GM23338 (cell line): ENCODE data around the gene GPR152. TPM values are rescaled to one million over a fixed set of nuclear protein-coding genes. Genes with fewer than 3 reads are reported as not detected.

Experiments used
- ATAC-seq: fragments of 200-7000 bp; cut with Tn5 transposase; 3 replicates; pipeline ENCODE4 v1.9.1; 2020
- DNase-seq: peaks from one replicate; pipeline ENCODE4 v3.0.0-alpha.2; 2015; ENCODE audit warnings: low spot score
- H2AFZ ChIP-seq: fragments of 200-600 bp; sonication (generic); 2 replicates; pipeline ENCODE4 v1.8.0; 2016; ENCODE audit warnings: antibody characterized with exemption, mild to moderate bottlenecking, moderate library complexity
- H3F3A ChIP-seq: fragments of 200-600 bp; sonication (generic); replicated peaks from 2 replicates; pipeline ENCODE4 v1.8.0; 2017; ENCODE audit warnings: antibody characterized with exemption, mixed run types, low read depth
- H3K27ac ChIP-seq: fragments of 200-600 bp; sonication (generic); 2 replicates; pipeline ENCODE4 v1.6.1; 2016; ENCODE audit warnings: low read depth
- H3K27me3 ChIP-seq: fragments of 200-600 bp; sonication (generic); 2 replicates; pipeline ENCODE4 v1.8.0; 2016; ENCODE audit warnings: mild to moderate bottlenecking, mixed run types, moderate library complexity; ENCODE audit not compliant: insufficient read depth
- H3K36me3 ChIP-seq: fragments of 200-600 bp; sonication (generic); 2 replicates; pipeline ENCODE4 v1.8.0; 2016; ENCODE audit warnings: mild to moderate bottlenecking; ENCODE audit not compliant: insufficient read depth
- H3K4me1 ChIP-seq: fragments of 200-600 bp; sonication (generic); 2 replicates; pipeline ENCODE4 v1.8.0; 2016; ENCODE audit warnings: mild to moderate bottlenecking, moderate library complexity; ENCODE audit not compliant: insufficient read depth
- H3K4me2 ChIP-seq: fragments of 200-600 bp; sonication (generic); 2 replicates; pipeline ENCODE4 v1.7.1; 2017; ENCODE audit warnings: mixed run types
- H3K4me3 ChIP-seq: fragments of 200-600 bp; sonication (generic); 2 replicates; pipeline ENCODE4 v1.6.1; 2016; ENCODE audit warnings: mixed run types
- H3K79me2 ChIP-seq: fragments of 200-600 bp; sonication (generic); replicated peaks from 2 replicates; pipeline ENCODE4 v1.8.0; 2017; ENCODE audit warnings: mild to moderate bottlenecking; ENCODE audit not compliant: insufficient read depth
- H3K9me2 ChIP-seq: fragments of 200-600 bp; sonication (generic); 2 replicates; pipeline ENCODE4 v1.8.0; 2017; ENCODE audit not compliant: insufficient read depth
- H4K20me1 ChIP-seq: fragments of 200-600 bp; sonication (generic); replicated peaks from 2 replicates; pipeline ENCODE4 v1.8.0; 2017; ENCODE audit warnings: mild to moderate bottlenecking; ENCODE audit not compliant: insufficient read depth
- H3K27ac Mint-ChIP-seq: 2 replicates; pipeline ENCODE4 v1.8.0; 2020; ENCODE audit warnings: inconsistent platforms, mild to moderate bottlenecking, moderate library complexity, mixed read lengths
- H3K27me3 Mint-ChIP-seq: 3 replicates; pipeline ENCODE4 v1.8.0; 2022; ENCODE audit warnings: low read depth, mild to moderate bottlenecking, moderate library complexity, mixed read lengths, inconsistent platforms; ENCODE audit not compliant: insufficient read depth, poor library complexity
- H3K36me3 Mint-ChIP-seq: 3 replicates; pipeline ENCODE4 v1.8.0; 2021; ENCODE audit warnings: low read depth, mild to moderate bottlenecking, inconsistent platforms, moderate library complexity, mixed read lengths
- H3K4me1 Mint-ChIP-seq: 3 replicates; pipeline ENCODE4 v1.8.0; 2020; ENCODE audit warnings: mild to moderate bottlenecking, inconsistent platforms, mixed read lengths
- H3K4me3 Mint-ChIP-seq: 3 replicates; pipeline ENCODE4 v1.8.0; 2021; ENCODE audit warnings: moderate library complexity, mild to moderate bottlenecking, inconsistent platforms, mixed read lengths
- H3K9me3 Mint-ChIP-seq: 3 replicates; pipeline ENCODE4 v1.8.0; 2020; ENCODE audit warnings: moderate library complexity, mild to moderate bottlenecking, inconsistent platforms, mixed read lengths
- EZH2 ChIP-seq: fragments of 200-600 bp; sonication (generic); IDR thresholded peaks from one replicate; pipeline ENCODE4 v1.8.0; 2017; ENCODE audit warnings: antibody characterized with exemption, mild to moderate bottlenecking, low read depth; ENCODE audit not compliant: unreplicated experiment
- EZH2phosphoT487 ChIP-seq: fragments of 200-600 bp; sonication (generic); IDR thresholded peaks from one replicate; pipeline ENCODE4 v1.8.1; 2018; ENCODE audit warnings: antibody characterized with exemption; ENCODE audit not compliant: unreplicated experiment
- NANOG ChIP-seq: IDR thresholded peaks from 2 replicates; pipeline ENCODE4 v1.6.1; 2016; ENCODE audit warnings: antibody characterized with exemption, borderline replicate concordance
- polyA plus RNA-seq: library from polyadenylated mRNA; unstranded; fragments of >200 nt; fragmentation: Nextera tagmentation; extraction: Ambion mirVana; gene quantifications from 2 replicates; pipeline ENCODE4 v1.2.1, GENCODE V29; 2016
- total RNA-seq: library from RNA; depleted of rRNA; stranded (reverse); fragments of >200 nt; shearing (Covaris generic); gene quantifications from 2 replicates; pipeline ENCODE4 v1.2.3, GENCODE V29; 2014
- TF ChIP-seq, protein P1 (sequence below): fragments of 250-450 bp; sonication (Bioruptor Pico); IDR thresholded peaks from 2 replicates; pipeline ENCODE4 v1.5.0; 2020; ENCODE audit warnings: mild to moderate bottlenecking, moderate library complexity
- TF ChIP-seq, protein P2 (sequence below), 2 experiments: fragments of 200-600 bp in 1 of 2; sonication (generic) in 1 of 2; conservative IDR thresholded peaks; 2 replicates each; pipeline versions ENCODE4 v1.5.1 to v1.6.1; 2016 to 2017; ENCODE audit warnings: antibody characterized with exemption in 2 of 2, low read depth in 2 of 2, mild to moderate bottlenecking in 2 of 2, moderate library complexity in 1 of 2
- TF ChIP-seq, protein P3 (sequence below): IDR thresholded peaks from 2 replicates; pipeline ENCODE4 v1.6.1; 2016; ENCODE audit warnings: antibody characterized with exemption

GPR152 gene
- total and polyA plus RNA-seq, 2 experiments from 2014 or later = not detected

DNA sequence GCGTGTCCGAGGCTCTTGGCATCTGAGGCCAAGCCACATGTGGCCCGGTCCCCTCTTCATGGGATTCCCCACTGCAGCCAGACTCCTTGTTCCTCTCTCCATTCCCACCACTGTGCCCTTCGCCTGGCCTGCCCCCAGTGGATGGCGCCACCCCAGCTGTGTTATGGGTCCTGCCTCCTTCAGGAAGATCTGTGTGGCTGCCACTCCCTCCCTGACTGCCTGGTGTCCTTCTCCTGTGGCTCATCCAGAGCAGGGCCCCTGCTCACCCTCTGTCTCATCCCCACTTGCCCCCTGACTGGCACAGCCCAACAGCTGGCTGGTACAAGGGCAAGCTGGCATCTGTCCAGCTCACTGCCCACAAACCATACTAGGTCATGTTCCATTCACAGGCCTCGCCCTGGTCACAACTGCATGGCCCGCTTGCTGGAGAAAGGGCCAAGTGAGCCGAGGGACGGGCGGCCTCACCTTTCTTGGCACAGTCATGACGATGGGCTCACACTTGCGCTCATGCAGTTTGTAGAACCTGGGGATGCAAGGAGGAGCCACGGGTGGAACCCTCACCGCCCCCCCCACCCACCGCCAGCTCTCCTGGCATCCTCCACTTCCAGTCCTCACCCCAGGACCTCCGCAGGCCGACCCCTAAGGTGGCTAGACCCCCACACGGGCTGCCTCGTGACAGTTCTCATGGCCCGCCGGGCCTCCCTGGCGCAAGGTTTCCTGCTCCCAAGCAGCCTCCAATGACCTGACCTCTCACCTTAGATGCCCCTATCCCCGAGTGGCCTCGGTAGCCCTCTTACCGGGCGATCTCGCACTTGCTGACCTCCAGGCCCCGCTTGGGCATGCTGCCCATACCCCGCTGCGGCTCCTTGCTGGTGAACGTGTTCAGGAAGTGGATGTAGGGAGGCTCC, 13.0 kb downstream of the GPR152 start (continued):
- TF ChIP-seq, protein P1, sequence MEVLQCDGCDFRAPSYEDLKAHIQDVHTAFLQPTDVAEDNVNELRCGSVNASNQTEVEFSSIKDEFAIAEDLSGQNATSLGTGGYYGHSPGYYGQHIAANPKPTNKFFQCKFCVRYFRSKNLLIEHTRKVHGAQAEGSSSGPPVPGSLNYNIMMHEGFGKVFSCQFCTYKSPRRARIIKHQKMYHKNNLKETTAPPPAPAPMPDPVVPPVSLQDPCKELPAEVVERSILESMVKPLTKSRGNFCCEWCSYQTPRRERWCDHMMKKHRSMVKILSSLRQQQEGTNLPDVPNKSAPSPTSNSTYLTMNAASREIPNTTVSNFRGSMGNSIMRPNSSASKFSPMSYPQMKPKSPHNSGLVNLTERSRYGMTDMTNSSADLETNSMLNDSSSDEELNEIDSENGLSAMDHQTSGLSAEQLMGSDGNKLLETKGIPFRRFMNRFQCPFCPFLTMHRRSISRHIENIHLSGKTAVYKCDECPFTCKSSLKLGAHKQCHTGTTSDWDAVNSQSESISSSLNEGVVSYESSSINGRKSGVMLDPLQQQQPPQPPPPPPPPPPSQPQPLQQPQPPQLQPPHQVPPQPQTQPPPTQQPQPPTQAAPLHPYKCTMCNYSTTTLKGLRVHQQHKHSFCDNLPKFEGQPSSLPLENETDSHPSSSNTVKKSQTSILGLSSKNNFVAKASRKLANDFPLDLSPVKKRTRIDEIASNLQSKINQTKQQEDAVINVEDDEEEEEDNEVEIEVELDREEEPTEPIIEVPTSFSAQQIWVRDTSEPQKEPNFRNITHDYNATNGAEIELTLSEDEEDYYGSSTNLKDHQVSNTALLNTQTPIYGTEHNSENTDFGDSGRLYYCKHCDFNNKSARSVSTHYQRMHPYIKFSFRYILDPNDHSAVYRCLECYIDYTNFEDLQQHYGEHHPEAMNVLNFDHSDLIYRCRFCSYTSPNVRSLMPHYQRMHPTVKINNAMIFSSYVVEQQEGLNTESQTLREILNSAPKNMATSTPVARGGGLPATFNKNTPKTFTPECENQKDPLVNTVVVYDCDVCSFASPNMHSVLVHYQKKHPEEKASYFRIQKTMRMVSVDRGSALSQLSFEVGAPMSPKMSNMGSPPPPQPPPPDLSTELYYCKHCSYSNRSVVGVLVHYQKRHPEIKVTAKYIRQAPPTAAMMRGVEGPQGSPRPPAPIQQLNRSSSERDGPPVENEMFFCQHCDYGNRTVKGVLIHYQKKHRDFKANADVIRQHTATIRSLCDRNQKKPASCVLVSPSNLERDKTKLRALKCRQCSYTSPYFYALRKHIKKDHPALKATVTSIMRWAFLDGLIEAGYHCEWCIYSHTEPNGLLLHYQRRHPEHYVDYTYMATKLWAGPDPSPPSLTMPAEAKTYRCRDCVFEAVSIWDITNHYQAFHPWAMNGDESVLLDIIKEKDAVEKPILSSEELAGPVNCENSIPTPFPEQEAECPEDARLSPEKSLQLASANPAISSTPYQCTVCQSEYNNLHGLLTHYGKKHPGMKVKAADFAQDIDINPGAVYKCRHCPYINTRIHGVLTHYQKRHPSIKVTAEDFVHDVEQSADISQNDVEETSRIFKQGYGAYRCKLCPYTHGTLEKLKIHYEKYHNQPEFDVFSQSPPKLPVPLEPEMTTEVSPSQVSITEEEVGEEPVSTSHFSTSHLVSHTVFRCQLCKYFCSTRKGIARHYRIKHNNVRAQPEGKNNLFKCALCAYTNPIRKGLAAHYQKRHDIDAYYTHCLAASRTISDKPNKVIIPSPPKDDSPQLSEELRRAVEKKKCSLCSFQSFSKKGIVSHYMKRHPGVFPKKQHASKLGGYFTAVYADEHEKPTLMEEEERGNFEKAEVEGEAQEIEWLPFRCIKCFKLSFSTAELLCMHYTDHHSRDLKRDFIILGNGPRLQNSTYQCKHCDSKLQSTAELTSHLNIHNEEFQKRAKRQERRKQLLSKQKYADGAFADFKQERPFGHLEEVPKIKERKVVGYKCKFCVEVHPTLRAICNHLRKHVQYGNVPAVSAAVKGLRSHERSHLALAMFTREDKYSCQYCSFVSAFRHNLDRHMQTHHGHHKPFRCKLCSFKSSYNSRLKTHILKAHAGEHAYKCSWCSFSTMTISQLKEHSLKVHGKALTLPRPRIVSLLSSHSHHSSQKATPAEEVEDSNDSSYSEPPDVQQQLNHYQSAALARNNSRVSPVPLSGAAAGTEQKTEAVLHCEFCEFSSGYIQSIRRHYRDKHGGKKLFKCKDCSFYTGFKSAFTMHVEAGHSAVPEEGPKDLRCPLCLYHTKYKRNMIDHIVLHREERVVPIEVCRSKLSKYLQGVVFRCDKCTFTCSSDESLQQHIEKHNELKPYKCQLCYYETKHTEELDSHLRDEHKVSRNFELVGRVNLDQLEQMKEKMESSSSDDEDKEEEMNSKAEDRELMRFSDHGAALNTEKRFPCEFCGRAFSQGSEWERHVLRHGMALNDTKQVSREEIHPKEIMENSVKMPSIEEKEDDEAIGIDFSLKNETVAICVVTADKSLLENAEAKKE (CRISPR knock-in tag) = no peak
- TF ChIP-seq, protein P2, sequence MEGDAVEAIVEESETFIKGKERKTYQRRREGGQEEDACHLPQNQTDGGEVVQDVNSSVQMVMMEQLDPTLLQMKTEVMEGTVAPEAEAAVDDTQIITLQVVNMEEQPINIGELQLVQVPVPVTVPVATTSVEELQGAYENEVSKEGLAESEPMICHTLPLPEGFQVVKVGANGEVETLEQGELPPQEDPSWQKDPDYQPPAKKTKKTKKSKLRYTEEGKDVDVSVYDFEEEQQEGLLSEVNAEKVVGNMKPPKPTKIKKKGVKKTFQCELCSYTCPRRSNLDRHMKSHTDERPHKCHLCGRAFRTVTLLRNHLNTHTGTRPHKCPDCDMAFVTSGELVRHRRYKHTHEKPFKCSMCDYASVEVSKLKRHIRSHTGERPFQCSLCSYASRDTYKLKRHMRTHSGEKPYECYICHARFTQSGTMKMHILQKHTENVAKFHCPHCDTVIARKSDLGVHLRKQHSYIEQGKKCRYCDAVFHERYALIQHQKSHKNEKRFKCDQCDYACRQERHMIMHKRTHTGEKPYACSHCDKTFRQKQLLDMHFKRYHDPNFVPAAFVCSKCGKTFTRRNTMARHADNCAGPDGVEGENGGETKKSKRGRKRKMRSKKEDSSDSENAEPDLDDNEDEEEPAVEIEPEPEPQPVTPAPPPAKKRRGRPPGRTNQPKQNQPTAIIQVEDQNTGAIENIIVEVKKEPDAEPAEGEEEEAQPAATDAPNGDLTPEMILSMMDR (conservative IDR thresholded peaks at IDR 0.05; ENCODE audit: low read depth in 2 of 2) = peak; percentile 43 to 64
- no peak for TF ChIP-seq EZH2

DNA sequence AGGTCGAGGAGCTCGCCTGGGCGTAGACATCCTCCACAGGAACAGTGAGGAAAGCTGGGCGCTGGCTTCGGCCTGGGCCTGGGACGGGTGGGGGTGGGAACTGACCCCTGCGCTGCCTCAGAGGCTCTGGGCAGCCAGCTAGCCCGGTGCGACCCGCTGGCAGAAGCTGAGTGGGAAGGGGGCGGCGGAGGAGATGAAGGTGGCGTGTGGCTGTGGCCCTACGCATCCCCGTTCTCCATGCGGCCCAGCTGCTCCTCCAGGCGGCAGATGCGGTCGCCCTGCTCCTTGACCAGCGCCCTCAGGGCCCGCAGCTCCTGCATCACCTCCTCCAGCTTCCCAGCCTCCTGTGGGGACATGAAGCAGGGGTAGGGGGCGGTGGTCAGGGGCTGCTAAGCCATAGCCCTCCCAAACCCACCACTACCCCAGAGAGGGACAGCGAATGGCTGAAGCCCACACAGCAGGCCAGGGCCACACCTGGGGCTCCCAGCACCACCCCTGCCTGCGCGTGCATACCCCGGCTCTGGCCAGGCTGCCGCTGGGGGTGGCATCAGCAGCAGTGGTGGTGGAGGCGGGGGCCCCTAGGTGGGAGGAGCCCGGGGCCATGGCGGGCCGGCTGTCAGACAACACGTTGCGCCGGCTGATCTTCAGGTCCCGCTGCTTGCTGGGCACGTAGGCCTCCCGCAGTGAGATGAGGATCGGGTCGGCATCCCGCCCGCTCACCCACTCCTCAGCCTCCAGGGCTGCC, 14.2 kb downstream of the GPR152 start:
- peaks cover 14% of the 10 kb centered on the region for H3K4me1 ChIP-seq
- H3K27ac ChIP-seq = peak overlapping the region; percentile 80; the same call in 1 of the 2 replicates
- no peak overlapping the region for H3K27ac Mint-ChIP-seq
- H3K4me3 ChIP-seq = no peak overlapping the region
- no peak for DNase-seq
- ATAC-seq = no peak
- H4K20me1 ChIP-seq = no peaks in the 10 kb centered on the region
- H2AFZ ChIP-seq = no peak overlapping the region
- no peaks in the 10 kb centered on the region for H3K9me3 Mint-ChIP-seq
- no peaks in the 10 kb centered on the region for H3K79me2 ChIP-seq
- no peak overlapping the region; the same call in 2 of the 3 replicates for H3K4me3 Mint-ChIP-seq
- no peak overlapping the region for H3K4me2 ChIP-seq
- H3K27me3 Mint-ChIP-seq = peaks cover 11% of the 10 kb centered on the region
- H3K4me1 Mint-ChIP-seq = peaks cover 29% of the 10 kb centered on the region
- 0 out of 2 replicates have a peak, but pooled peaks cover 3% of the 10 kb centered on the region for H3K36me3 ChIP-seq
- H3K36me3 Mint-ChIP-seq = peaks cover 30% of the 10 kb centered on the region
- 0 out of 2 replicates have a peak, but pooled peaks cover 16% of the 10 kb centered on the region for H3F3A ChIP-seq
- no peaks in the 10 kb centered on the region for H3K27me3 ChIP-seq
- no peaks in the 10 kb centered on the region for H3K9me2 ChIP-seq
- TF ChIP-seq NANOG = no peak
- TF ChIP-seq, protein P3, sequence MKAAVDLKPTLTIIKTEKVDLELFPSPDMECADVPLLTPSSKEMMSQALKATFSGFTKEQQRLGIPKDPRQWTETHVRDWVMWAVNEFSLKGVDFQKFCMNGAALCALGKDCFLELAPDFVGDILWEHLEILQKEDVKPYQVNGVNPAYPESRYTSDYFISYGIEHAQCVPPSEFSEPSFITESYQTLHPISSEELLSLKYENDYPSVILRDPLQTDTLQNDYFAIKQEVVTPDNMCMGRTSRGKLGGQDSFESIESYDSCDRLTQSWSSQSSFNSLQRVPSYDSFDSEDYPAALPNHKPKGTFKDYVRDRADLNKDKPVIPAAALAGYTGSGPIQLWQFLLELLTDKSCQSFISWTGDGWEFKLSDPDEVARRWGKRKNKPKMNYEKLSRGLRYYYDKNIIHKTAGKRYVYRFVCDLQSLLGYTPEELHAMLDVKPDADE = no peak
- TF ChIP-seq EZH2phosphoT487 = no peak
